ENCODE results near the gene OPN1MW. TPM values are rescaled to one million over a fixed set of nuclear protein-coding genes. Genes with fewer than 3 reads are reported as not detected.
"Not testable (repeated sequence)": the region's sequence is repeated elsewhere in the genome, so short reads cannot be mapped to it uniquely, and the experiment has no call there.

OPN1MW gene
- not detected in 2 replicates for total RNA-seq
- polyA plus RNA-seq = 0.10 TPM in 1 of 2 replicates, not detected in the other
- not detected in 2 replicates for polyA plus RNA-seq (2011; cell fraction: cytosol; rRNA removed)
- not detected in 2 replicates for polyA plus RNA-seq (2011; cell fraction: nucleus; rRNA removed)
- not detected in 2 replicates for polyA plus RNA-seq (2012)
- polyA minus RNA-seq = not detected in 2 replicates
- not detected for polyA minus RNA-seq (2011; cell fraction: cytosol; rRNA and poly(A)+ RNA removed)
- polyA minus RNA-seq (2011; cell fraction: nucleus; rRNA and poly(A)+ RNA removed) = not detected in 2 replicates
- Bru-seq, nascent RNA = not detected
- not detected for BruChase-seq, experiment 1, labeled RNA remaining after a 6-hour chase
- BruChase-seq, experiment 2, labeled RNA remaining after a 2-hour chase = not detected
- long read RNA-seq = 0 reads

- not testable (repeated sequence) for H3K9me1 ChIP-seq (replicated peaks; ENCODE audit: control insufficient read depth, extremely low read depth, insufficient read depth, low read length); FAIRE-seq; H3K9me3 ChIP-seq (replicated peaks; ENCODE audit: control insufficient read depth, insufficient read depth, low read length)
Measured at GRCh38 chrX:154182296-154182695, at the start of gene OPN1MW. Gene OPN1MW, plus strand, starts transcription at chrX:154182596. Its CDS starts 82 bp downstream, at chrX:154182678.

GRCh38 chrX:154135458-154136229, 46.8 kb upstream of the OPN1MW start:
- Histone ChIP-seq H4K20me1 (replicated peaks; ENCODE audit: control insufficient read depth, extremely low read depth, insufficient read depth, low read length) (no peaks in the 10 kb centered on the region), H3K79me2 (ENCODE audit: control insufficient read depth, insufficient read depth, low read length) (no peaks in the 10 kb centered on the region), H3K9me1 (replicated peaks; ENCODE audit: control insufficient read depth, extremely low read depth, insufficient read depth, low read length) (no peaks in the 10 kb centered on the region), H3K4me3 (replicated peaks in 1 of 3; ENCODE audit: insufficient read depth in 1 of 3, low read depth in 1 of 3, low read length in 3 of 3) (no peak overlapping the region), H3K4me1 (ENCODE audit: control insufficient read depth, extremely low read depth, insufficient read depth, low read length) (peaks cover 13% of the 10 kb centered on the region), H3K36me3 (ENCODE audit: control insufficient read depth in 2 of 2, extremely low read depth in 1 of 2, insufficient read depth in 2 of 2, low read length in 2 of 2) (no peaks in the 10 kb centered on the region), H3K4me2 (ENCODE audit: insufficient read depth, low read length) (no peak overlapping the region), H3K27me3 (ENCODE audit: control insufficient read depth in 2 of 2, insufficient read depth in 2 of 2, low read length in 2 of 2) (no peaks in the 10 kb centered on the region), H3K9ac (replicated peaks; ENCODE audit: extremely low read depth, insufficient read depth, low read length) (no peak overlapping the region), H3K27ac (ENCODE audit: insufficient read depth, low read depth, low read length) (no peak overlapping the region), H3K9me3 (replicated peaks; ENCODE audit: control insufficient read depth, insufficient read depth, low read length) (no peaks in the 10 kb centered on the region), H2AFZ (ENCODE audit: low read depth, low read length) (no peak overlapping the region)
- dilution Hi-C loops (cut with MboI; ENCODE audit: extremely low pct_ligation_motif_present, low sequenced_read_pairs) = no loop called here
- CTCF ChIA-PET = interaction anchor here (1.5 to 2.2 kb wide), 2 partner anchors 115 to 173 kb away, joined by 3 to 8 read pairs; partner anchors contain the start of gene IRAK1
- no peak for DNase-seq (ENCODE audit: low read depth, low spot score)
- intact Hi-C loops (cut with micrococcal nuclease) = loop anchor here (1.0 kb wide), 1 partner anchor 38 kb away; the partner anchor contains the start of gene MECP2
- no peak for FAIRE-seq
- POLR2A ChIA-PET = interaction anchor here (0.6 kb wide), 1 partner anchor 382 kb away, joined by 8 read pairs; no protein-coding TSS in a partner anchor
- no TSS peak for BruUV-seq (replicated peaks)
- no peak for TF ChIP-seq POLR2AphosphoS5 (IDR thresholded peaks at IDR 0.05; ENCODE audit: insufficient read depth, low read depth, low read length)
- TF ChIP-seq, protein P1, sequence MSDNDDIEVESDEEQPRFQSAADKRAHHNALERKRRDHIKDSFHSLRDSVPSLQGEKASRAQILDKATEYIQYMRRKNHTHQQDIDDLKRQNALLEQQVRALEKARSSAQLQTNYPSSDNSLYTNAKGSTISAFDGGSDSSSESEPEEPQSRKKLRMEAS (IDR thresholded peaks at IDR 0.05; ENCODE audit: insufficient read depth, insufficient read length) = no peak
- TF ChIP-seq GATA2 (IDR thresholded peaks at IDR 0.05; ENCODE audit: insufficient read depth, insufficient read length, low read depth, low read length) = no peak
- no peak for TF ChIP-seq POLR2A (IDR thresholded peaks at IDR 0.05; ENCODE audit: low read depth, low read length)
- TF ChIP-seq EZH2 (IDR thresholded peaks at IDR 0.05; ENCODE audit: borderline replicate concordance, low read depth, low read length, severe bottlenecking) = no peak
- no peak for TF ChIP-seq MYC (IDR thresholded peaks at IDR 0.05; ENCODE audit: low read depth, low read length)
- TF ChIP-seq JUN (IDR thresholded peaks at IDR 0.05; ENCODE audit: borderline replicate concordance, insufficient read depth, insufficient read length, low read depth) = no peak
- TF ChIP-seq, protein P2, sequence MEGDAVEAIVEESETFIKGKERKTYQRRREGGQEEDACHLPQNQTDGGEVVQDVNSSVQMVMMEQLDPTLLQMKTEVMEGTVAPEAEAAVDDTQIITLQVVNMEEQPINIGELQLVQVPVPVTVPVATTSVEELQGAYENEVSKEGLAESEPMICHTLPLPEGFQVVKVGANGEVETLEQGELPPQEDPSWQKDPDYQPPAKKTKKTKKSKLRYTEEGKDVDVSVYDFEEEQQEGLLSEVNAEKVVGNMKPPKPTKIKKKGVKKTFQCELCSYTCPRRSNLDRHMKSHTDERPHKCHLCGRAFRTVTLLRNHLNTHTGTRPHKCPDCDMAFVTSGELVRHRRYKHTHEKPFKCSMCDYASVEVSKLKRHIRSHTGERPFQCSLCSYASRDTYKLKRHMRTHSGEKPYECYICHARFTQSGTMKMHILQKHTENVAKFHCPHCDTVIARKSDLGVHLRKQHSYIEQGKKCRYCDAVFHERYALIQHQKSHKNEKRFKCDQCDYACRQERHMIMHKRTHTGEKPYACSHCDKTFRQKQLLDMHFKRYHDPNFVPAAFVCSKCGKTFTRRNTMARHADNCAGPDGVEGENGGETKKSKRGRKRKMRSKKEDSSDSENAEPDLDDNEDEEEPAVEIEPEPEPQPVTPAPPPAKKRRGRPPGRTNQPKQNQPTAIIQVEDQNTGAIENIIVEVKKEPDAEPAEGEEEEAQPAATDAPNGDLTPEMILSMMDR (IDR thresholded peaks at IDR 0.05; ENCODE audit: extremely low read depth in 1 of 2, insufficient read depth in 1 of 2, low read depth in 1 of 2, low read length in 2 of 2) = no peak
- TF ChIP-seq FOS (IDR thresholded peaks at IDR 0.05; ENCODE audit: borderline replicate concordance, insufficient read depth, low read length) = no peak

More at GRCh38 chrX:154182296-154182695, at the start of gene OPN1MW:
- dilution Hi-C loops (cut with MboI; ENCODE audit: extremely low pct_ligation_motif_present, low sequenced_read_pairs); DNase-seq (ENCODE audit: low read depth, low spot score); POLR2A ChIA-PET; H3K9ac ChIP-seq (replicated peaks; ENCODE audit: extremely low read depth, insufficient read depth, low read length); H3K4me2 ChIP-seq (ENCODE audit: insufficient read depth, low read length); H3K27ac ChIP-seq (ENCODE audit: insufficient read depth, low read depth, low read length); BruUV-seq (replicated peaks); H2AFZ ChIP-seq (ENCODE audit: low read depth, low read length); H3K36me3 ChIP-seq (ENCODE audit: control insufficient read depth in 2 of 2, extremely low read depth in 1 of 2, insufficient read depth in 2 of 2, low read length in 2 of 2); H3K79me2 ChIP-seq (ENCODE audit: control insufficient read depth, insufficient read depth, low read length); H3K4me3 ChIP-seq (replicated peaks in 1 of 3; ENCODE audit: insufficient read depth in 1 of 3, low read depth in 1 of 3, low read length in 3 of 3); H3K4me1 ChIP-seq (ENCODE audit: control insufficient read depth, extremely low read depth, insufficient read depth, low read length); H3K27me3 ChIP-seq (ENCODE audit: control insufficient read depth in 2 of 2, insufficient read depth in 2 of 2, low read length in 2 of 2); CTCF ChIA-PET; intact Hi-C loops (cut with micrococcal nuclease); H4K20me1 ChIP-seq (replicated peaks; ENCODE audit: control insufficient read depth, extremely low read depth, insufficient read depth, low read length): not testable (repeated sequence)

Measured in endothelial cell of umbilical vein (primary cell).